Dermis microvascular lymphatic vessel endothelial cell (primary cell): ENCODE results near the gene XPO4. TPM values are rescaled to one million over a fixed set of nuclear protein-coding genes. Genes with fewer than 3 reads are reported as not detected.

Experiments
- DNase-seq, 2 donors: peaks; one replicate each; pipeline versions ENCODE4 v3.0.0 to v3.0.0-alpha.2; 2010; ENCODE audit warnings: low read depth in 2 of 2
- total RNA-seq: library from RNA; depleted of rRNA; stranded (reverse); fragments of >200 nt; gene quantifications from 2 replicates; pipeline ENCODE4 v1.2.1, GENCODE V29; 2014

Gene XPO4
- total RNA-seq, 1 donor from 2014 or later = 21.3 TPM

GRCh38 chr13:20828539-20829364 lies 73.8 kb downstream of the XPO4 start:
- DNase-seq = peak; percentile 55 to 69

GRCh38 chr13:20826843-20827560 lies 75.5 kb downstream of the XPO4 start:
- no peak for DNase-seq

GRCh38 chr13:20826301-20826700 lies 76.2 kb downstream of the XPO4 start:
- no peak for DNase-seq

- peak; percentile 5 to 45 for DNase-seq
Measured at GRCh38 chr13:20825477-20825875, 77.1 kb downstream of the XPO4 start.

GRCh38 chr13:20824762-20825476 lies 77.6 kb downstream of the XPO4 start:
- DNase-seq = peak in 1 of 2 donors; percentile 16

GRCh38 chr13:20823071-20823470 lies 79.5 kb downstream of the XPO4 start:
- DNase-seq = no peak

- DNase-seq = no peak
Measured at GRCh38 chr13:20822406-20822805, 80.1 kb downstream of the XPO4 start.

- no peak for DNase-seq
Measured at GRCh38 chr13:20819715-20820114, 82.8 kb downstream of the XPO4 start.

GRCh38 chr13:20815464-20815863 lies 87.1 kb downstream of the XPO4 start:
- DNase-seq = no peak

- DNase-seq = peak; percentile 81 to 98
Measured at GRCh38 chr13:20814224-20814910, 88.2 kb downstream of the XPO4 start.

GRCh38 chr13:20812890-20813289 lies 89.7 kb downstream of the XPO4 start:
- DNase-seq = no peak

GRCh38 chr13:20810808-20811207 lies 91.7 kb downstream of the XPO4 start:
- DNase-seq = no peak

- DNase-seq = no peak
Measured at GRCh38 chr13:20808874-20809273, 93.7 kb downstream of the XPO4 start.

GRCh38 chr13:20803180-20803965 lies 99.2 kb downstream of the XPO4 start:
- DNase-seq = no peak

- peak; percentile 28 to 72 for DNase-seq
Measured at GRCh38 chr13:20801707-20802106, 100.8 kb downstream of the XPO4 start.

GRCh38 chr13:20799726-20800416 lies 102.7 kb downstream of the XPO4 start:
- DNase-seq = no peak

- no peak for DNase-seq
Measured at GRCh38 chr13:20798027-20798426, 104.5 kb downstream of the XPO4 start.

- peak; percentile 54 to 84 for DNase-seq
Measured at GRCh38 chr13:20796791-20797508, 105.6 kb downstream of the XPO4 start.

- DNase-seq = no peak
Measured at GRCh38 chr13:20789665-20790064, 112.9 kb downstream of the XPO4 start.
